Keratinocyte (primary cell): ENCODE data around the gene PSMG1. TPM values are rescaled to one million over a fixed set of nuclear protein-coding genes. Genes with fewer than 3 reads are reported as not detected.

Source experiments
- DNase-seq: peaks from one replicate; pipeline ENCODE4 v3.0.0-alpha.2; 2011; ENCODE audit warnings: low read depth, missing footprints, low spot score
- FAIRE-seq: peaks from 2 replicates; lab custom pipeline; 2011; peaks lifted over from hg19 to GRCh38; lab: Jason Lieb, UNC
- H2AFZ ChIP-seq: 2 replicates; pipeline ENCODE4 v1.6.0; 2012; ENCODE audit warnings: low read length, control low read depth, inconsistent platforms; ENCODE audit not compliant: control insufficient read depth
- H3K27ac ChIP-seq: 2 replicates; pipeline ENCODE4 v1.5.1; 2011; ENCODE audit warnings: low read length; ENCODE audit not compliant: control insufficient read depth, insufficient read depth
- H3K27me3 ChIP-seq: 3 replicates; pipeline ENCODE4 v1.6.0; 2011; ENCODE audit warnings: low read length; ENCODE audit not compliant: control insufficient read depth, insufficient read depth; ENCODE audit errors: extremely low read depth
- H3K36me3 ChIP-seq, 2 experiments: 2 replicates in 1 of 2; 3 replicates in 1 of 2; pipeline ENCODE4 v1.5.1; 2011; ENCODE audit warnings: low read length in 2 of 2, mild to moderate bottlenecking in 1 of 2; ENCODE audit not compliant: control insufficient read depth in 2 of 2, insufficient read depth in 2 of 2; ENCODE audit errors: extremely low read depth in 1 of 2
- H3K4me1 ChIP-seq: 3 replicates; pipeline ENCODE4 v1.5.1; 2011; ENCODE audit warnings: low read length; ENCODE audit not compliant: control insufficient read depth, insufficient read depth; ENCODE audit errors: extremely low read depth
- H3K4me2 ChIP-seq: 3 replicates; pipeline ENCODE4 v1.6.0; 2011; ENCODE audit warnings: low read depth, low read length; ENCODE audit not compliant: control insufficient read depth, insufficient read depth; ENCODE audit errors: extremely low read depth
- H3K4me3 ChIP-seq, 3 experiments: fragments of 200-600 bp in 1 of 3; sonication (generic) in 1 of 3; 2 replicates in 2 of 3; 3 replicates in 1 of 3; pipeline ENCODE4 v1.5.1; 2011 to 2016; ENCODE audit warnings: low read length in 3 of 3, mild to moderate bottlenecking in 3 of 3, control low read depth in 2 of 3, inconsistent platforms in 1 of 3, low read depth in 1 of 3, mixed read lengths in 1 of 3, mixed run types in 1 of 3, moderate library complexity in 1 of 3; ENCODE audit not compliant: control insufficient read depth in 2 of 3, insufficient read depth in 2 of 3; ENCODE audit errors: extremely low read depth in 1 of 3
- H3K79me2 ChIP-seq: 2 replicates; pipeline ENCODE4 v1.6.0; 2012; ENCODE audit warnings: low read length; ENCODE audit not compliant: control insufficient read depth, insufficient read depth
- H3K9ac ChIP-seq: 3 replicates; pipeline ENCODE4 v1.6.0; 2011; ENCODE audit warnings: low read length; ENCODE audit not compliant: control insufficient read depth, insufficient read depth; ENCODE audit errors: extremely low read depth
- H3K9me1 ChIP-seq: 3 replicates; pipeline ENCODE4 v1.6.0; 2011; ENCODE audit warnings: low read length; ENCODE audit not compliant: control insufficient read depth, insufficient read depth; ENCODE audit errors: extremely low read depth
- H3K9me3 ChIP-seq: 2 replicates; pipeline ENCODE4 v1.5.1; 2012; ENCODE audit warnings: low read depth, low read length; ENCODE audit not compliant: control insufficient read depth
- H4K20me1 ChIP-seq: 3 replicates; pipeline ENCODE4 v1.6.0; 2011; ENCODE audit warnings: low read length; ENCODE audit not compliant: control insufficient read depth, insufficient read depth; ENCODE audit errors: extremely low read depth
- CTCF ChIP-seq, 3 experiments: IDR thresholded peaks in 1 of 3; conservative IDR thresholded peaks in 1 of 3; optimal IDR thresholded peaks in 1 of 3; 2 replicates in 2 of 3; 3 replicates in 1 of 3; pipeline versions ENCODE3 to v1.5.1; 2011; ENCODE audit warnings: low read length in 3 of 3, mild to moderate bottlenecking in 3 of 3, moderate library complexity in 2 of 3, control low read depth in 1 of 3, inconsistent platforms in 1 of 3; ENCODE audit not compliant: insufficient read depth in 2 of 3; ENCODE audit errors: extremely low read depth in 1 of 3
- EZH2 ChIP-seq: IDR thresholded peaks from one replicate; pipeline ENCODE4 v1.6.1; 2012; ENCODE audit warnings: inconsistent platforms, mild to moderate bottlenecking, low read length, moderate library complexity
- dilution Hi-C: fragments of 300-500 bp; cut with MboI; formaldehyde crosslinking; loops from one replicate; pipeline ENCODE4 v1.7.0; 2020; ENCODE audit warnings: low sequenced_read_pairs; ENCODE audit not compliant: extremely low pct_ligation_motif_present
- polyA plus RNA-seq, 5 experiments: library from polyadenylated mRNA; depleted of rRNA in 3 of 5; stranded (reverse) in 3 of 5; stranded (forward) in 1 of 5; unstranded in 1 of 5; fragments of >200 nt; gene quantifications; 1 replicate in 1 of 5; 2 replicates in 3 of 5; 3 replicates in 1 of 5; pipeline versions ENCODE4 v1.2.1 to v1.2.3, GENCODE V29; 2011 to 2012; ENCODE audit warnings: missing spikeins in 2 of 5, low read depth in 1 of 5, low replicate concordance in 1 of 5

The PSMG1 gene
- polyA plus RNA-seq, 1 donor (not counting 4 experiments of a cell fraction or from before 2014, with no cell fraction given), result 91.8 TPM

- H4K20me1 ChIP-seq, result no peaks in the 10 kb centered on the region
- dilution Hi-C loops, result no loop called here
Observed at GRCh38 chr21:39149882-39150281, 33.4 kb downstream of the PSMG1 start.

GRCh38 chr21:39148975-39149374 is 34.3 kb downstream of the PSMG1 start:
- Histone ChIP-seq H3K4me1 (no peaks in the 10 kb centered on the region), H2AFZ (no peak overlapping the region), H3K9ac (no peak overlapping the region), H3K4me3 (no peak overlapping the region), H3K79me2 (no peaks in the 10 kb centered on the region), H3K4me2 (no peak overlapping the region), H3K36me3 (no peaks in the 10 kb centered on the region), H3K9me1 (no peaks in the 10 kb centered on the region), H4K20me1 (no peaks in the 10 kb centered on the region), H3K27ac (no peak overlapping the region), H3K9me3 (no peaks in the 10 kb centered on the region), H3K27me3 (no peaks in the 10 kb centered on the region)
- DNase-seq (no peak), FAIRE-seq (no peak)
- dilution Hi-C loops, result no loop called here
- TF ChIP-seq CTCF (optimal IDR thresholded peaks at IDR 0.05 in 1 of 3, IDR thresholded peaks at IDR 0.05 in 1 of 3, conservative IDR thresholded peaks at IDR 0.05 in 1 of 3; ENCODE audit: extremely low read depth in 1 of 3, insufficient read depth in 2 of 3, low read length in 3 of 3) (no peak), EZH2 (no peak)

More at GRCh38 chr21:39149882-39150281, 33.4 kb downstream of the PSMG1 start:
- Histone ChIP-seq H3K4me1 (no peaks in the 10 kb centered on the region), H3K36me3 (no peaks in the 10 kb centered on the region), H3K4me2 (no peak overlapping the region), H3K27me3 (no peaks in the 10 kb centered on the region), H2AFZ (no peak overlapping the region), H3K27ac (no peak overlapping the region), H3K4me3 (no peak overlapping the region), H3K9me3 (no peaks in the 10 kb centered on the region), H3K9ac (no peak overlapping the region), H3K79me2 (no peaks in the 10 kb centered on the region), H3K9me1 (no peaks in the 10 kb centered on the region)
- no peak for DNase-seq
- FAIRE-seq, result no peak
- TF ChIP-seq CTCF (optimal IDR thresholded peaks at IDR 0.05 in 1 of 3, IDR thresholded peaks at IDR 0.05 in 1 of 3, conservative IDR thresholded peaks at IDR 0.05 in 1 of 3; ENCODE audit: extremely low read depth in 1 of 3, insufficient read depth in 2 of 3, low read length in 3 of 3) (no peak), EZH2 (no peak)
